NCI-H1930 (cell line): ENCODE data around the gene NFIB.

Experiments used
- DNase-seq, 2 experiments: peaks; one replicate each; lab custom pipeline; 2025; lab: John Stamatoyannopoulos, UW

Gene NFIB

GRCh38 chr9:14106699-14107098 is 207.2 kb downstream of the NFIB start:
- peak; percentile 71 to 86 for DNase-seq

DNA sequence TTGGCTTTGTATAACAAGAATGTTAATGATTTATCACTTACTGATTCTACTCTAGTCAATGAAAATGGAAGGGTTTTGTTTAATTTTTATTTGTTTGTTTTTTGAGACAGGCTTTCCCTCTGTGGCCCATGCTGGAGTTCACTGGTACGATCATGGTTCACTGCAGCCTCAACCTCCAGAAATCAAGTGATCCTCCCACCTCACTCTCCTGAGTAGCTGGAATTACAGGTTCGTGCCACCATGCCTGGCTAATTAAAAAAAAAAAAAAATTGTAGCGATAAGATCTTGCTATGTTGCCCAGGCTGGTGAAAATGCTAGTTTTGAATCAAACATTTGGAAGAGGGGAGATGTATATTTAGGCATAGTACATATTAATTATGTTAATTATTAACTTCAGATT is 209.4 kb downstream of the NFIB start:
- DNase-seq = no peak

DNA sequence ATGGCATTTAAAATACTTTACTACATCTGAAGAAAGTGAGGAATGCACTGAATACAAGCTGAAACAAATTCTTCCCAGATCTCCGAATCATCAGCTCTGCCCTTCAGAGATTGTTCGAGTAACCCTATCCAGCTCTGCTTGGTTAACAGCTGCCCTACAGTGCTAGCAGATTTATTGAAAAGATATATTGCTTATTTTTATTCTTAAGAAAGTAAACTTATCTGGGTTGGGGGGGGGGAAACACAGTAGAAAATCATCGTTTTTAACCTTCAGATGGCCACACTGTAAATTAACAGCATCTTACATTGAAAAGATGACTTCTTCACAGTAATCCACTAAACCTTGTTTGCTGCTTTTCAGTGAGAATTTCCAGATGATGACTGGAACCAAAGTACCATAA is 210.8 kb downstream of the NFIB start:
- DNase-seq = no peak

DNA sequence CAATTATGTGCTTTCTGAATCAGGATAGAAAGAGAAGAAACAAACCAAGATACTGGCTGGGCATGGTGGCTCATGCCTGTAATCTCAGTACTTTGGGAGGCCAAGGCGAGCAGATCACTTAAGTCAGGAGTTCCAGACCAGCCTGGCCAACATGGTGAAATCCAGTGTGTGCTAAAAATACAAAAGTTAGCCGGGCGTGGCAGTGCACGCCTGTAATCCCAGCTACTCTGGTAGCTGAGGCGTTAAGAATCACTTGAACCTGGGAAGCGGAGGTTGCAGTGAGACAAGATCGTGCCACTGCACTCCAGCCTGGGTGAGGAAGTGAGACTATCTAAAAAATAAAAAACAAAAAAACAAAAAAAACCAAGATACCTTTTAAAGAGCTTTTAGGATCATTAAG is 214.2 kb downstream of the NFIB start:
- no peak for DNase-seq

GRCh38 chr9:14098486-14099180 is 215.3 kb downstream of the NFIB start:
- DNase-seq = no peak

DNA sequence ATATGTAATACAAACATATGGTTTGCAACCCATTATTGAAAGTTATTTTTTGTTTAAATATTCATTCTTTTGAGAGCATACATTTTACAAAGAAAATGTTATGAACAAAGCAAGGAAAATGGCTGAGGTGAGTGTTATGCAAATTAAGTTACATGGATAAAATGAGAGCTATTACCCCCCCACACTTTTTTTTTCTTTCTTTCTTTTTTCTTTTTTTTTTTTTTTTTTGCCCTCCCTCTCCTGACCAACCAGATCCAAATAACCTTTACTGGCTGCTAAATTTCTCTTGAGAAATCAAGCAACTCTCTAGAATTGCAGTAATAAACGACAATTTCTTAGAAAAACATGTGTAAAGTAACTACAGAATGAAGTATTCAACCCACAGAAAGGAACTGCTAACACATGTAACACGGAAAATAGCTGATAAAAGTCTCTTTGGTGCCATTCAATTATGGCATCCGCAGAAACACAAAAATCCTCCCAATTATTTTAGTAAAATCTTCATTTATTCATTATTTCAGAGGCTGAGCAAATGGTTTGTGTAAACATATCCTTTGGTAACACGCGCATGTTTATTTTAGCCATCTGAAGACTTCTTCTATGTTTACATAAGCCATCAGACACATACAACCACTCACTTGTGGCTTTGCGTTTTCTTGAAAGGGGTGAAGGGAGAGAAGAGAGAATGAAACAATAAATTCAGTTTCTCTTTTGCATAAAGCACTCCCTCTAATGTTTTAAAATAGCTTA is 216.1 kb downstream of the NFIB start:
- no peak for DNase-seq

GRCh38 chr9:14097215-14097614 is 216.7 kb downstream of the NFIB start:
- DNase-seq = no peak

GRCh38 chr9:14096258-14096922 is 217.6 kb downstream of the NFIB start:
- DNase-seq = no peak

- DNase-seq = no peak
Measured at GRCh38 chr9:14095277-14095676, 218.7 kb downstream of the NFIB start.

- peak in 1 of 2 experiments; percentile 60 for DNase-seq
Measured at GRCh38 chr9:14094491-14094890, 219.4 kb downstream of the NFIB start.

DNA sequence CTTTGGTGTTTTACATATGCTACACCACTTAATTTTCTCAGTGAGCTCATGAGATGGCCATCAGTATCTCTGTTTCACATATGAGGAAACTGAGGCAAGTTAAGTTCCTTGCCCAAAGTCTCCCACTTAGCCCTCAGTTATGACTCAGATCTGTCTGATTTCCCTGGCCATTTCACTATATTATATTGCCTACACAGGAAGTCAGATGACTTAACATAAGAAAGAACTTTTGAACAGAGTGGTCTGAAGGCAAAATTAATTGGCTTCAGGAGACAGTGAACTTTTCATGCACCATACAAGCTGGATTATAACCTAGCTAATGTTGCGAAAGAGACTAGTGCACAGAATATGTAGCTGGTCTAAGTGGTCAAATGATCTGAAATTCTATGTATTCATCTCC is 221.6 kb downstream of the NFIB start:
- DNase-seq = no peak

DNA sequence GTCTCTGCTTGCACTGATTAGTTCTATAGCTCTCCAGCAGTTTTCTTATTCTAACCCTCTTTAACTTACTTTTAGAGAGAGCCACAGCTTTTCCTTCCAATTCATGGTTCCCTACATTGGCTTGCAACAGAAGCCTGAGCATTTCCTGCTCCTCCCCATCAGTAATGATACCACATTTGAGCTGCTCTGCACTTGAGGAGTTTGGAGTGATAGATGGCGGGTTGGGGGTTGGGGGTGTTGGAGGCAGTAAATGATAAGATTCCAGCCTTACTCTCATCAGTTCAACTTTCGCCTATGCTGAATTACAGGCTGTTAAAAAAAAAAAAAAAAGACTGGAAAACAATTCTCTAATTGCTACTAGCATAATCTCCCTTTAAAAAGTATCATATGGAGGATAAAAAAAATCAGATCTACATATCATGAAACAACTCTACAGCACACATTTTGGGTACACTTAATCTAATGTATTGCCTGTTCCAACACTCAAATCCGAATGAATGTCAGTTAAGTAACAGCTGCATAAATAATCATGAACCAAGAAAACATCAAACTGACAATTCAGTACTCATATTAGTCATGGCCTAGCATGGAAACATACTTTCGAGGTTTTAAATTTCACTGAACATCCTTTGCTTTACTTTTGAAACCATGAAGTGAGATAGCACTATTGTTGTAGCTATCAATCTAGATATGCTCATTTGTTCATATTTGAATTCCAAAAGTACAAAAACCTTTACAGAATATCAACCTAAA is 224.7 kb downstream of the NFIB start:
- no peak for DNase-seq

DNA sequence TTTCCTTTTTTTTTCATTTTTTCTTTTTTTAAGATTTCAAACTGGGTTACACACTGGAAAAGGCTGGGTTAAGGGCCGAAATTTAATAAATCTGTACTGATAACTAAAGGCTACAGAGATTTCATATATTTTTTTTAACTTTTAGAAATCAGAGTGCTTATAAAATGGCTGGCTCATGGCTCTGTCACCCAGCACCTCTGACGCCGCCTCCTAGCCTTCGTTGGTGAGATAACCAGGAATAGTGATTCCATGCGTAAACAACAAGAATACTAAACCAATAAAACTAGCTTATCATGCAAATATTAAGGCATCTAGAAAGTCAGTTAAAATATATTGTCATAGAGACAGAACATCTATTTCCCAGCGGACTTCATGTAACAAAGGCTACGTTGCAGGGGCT is 226.4 kb downstream of the NFIB start:
- DNase-seq = no peak

GRCh38 chr9:14086495-14086894 is 227.4 kb downstream of the NFIB start:
- no peak for DNase-seq

- no peak for DNase-seq
Measured at GRCh38 chr9:14085810-14086209, 228.1 kb downstream of the NFIB start.

DNA sequence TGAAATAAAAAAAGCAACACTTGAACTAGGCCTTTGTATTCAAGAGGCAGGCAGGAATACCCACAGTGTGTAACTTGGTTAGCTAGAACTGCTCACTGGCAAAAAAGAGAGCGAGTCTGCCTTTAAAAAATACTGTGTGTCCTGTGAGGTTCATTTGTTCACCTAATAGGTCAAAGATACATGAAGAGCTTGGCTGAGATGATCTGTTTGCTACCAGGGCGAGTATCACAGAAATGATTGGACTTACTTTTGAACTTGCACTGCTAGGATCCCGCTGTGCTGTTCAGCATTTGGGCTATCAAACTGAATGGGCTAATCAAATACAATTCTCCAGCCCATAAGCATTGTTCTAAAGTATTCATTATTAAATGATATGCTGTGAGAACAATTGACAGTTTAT is 229.1 kb downstream of the NFIB start:
- DNase-seq = no peak

DNA sequence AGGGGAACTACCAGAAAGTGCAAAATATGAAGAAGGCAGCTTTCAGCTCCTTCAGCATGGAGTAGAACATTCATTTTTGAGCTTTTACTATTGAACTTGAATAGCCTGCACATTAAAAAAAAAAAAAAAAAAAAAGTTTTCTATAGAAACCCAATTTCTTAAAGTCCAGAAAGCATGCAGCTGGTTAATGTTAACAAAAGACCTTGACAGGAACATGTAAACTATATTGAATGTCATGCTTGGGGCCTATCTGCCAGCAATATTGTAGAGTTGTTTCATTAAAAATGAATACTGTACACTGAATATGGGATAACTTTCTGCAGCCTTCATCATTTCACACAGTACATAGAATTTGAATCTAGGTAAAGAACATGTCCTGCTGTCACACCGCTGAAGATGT is 230.6 kb downstream of the NFIB start:
- no peak for DNase-seq

DNA sequence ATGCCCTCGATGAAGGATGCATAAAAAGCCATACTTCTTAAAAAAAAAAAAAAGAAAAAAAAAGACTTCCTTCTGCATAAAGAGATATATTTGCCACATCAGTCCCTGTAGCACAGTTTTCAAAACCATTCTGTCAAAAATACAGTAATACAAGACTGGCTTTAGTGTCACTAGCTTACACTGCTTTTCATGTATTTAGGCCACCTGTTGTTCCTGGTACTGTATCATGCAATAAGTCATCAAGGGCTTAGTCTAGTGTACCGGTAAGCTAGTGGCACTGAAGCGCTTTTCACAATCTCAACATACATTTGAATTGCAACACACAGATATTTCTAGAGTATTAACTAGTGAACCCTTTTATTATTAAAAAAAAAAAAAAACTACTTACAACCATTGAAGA is 231.2 kb downstream of the NFIB start:
- no peak for DNase-seq

DNA sequence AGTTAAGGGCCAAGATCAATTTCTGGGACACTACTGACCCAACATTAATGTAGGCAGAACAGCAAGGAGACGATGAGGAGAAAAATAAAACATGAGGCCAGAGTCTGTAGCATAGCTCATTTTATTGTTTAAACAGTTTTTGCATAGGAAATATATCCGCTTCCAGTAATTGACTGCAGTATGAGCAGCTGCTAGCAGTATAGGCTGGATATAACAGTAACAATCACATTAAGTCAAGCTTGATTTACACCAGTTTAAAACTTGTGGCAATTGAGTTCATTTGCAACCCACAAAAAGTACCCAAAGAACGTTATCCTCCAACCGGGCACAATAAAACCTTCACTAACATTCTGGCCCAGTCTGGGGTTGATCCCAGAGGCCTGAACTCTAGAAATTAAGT is 232.2 kb downstream of the NFIB start:
- no peak for DNase-seq

DNA sequence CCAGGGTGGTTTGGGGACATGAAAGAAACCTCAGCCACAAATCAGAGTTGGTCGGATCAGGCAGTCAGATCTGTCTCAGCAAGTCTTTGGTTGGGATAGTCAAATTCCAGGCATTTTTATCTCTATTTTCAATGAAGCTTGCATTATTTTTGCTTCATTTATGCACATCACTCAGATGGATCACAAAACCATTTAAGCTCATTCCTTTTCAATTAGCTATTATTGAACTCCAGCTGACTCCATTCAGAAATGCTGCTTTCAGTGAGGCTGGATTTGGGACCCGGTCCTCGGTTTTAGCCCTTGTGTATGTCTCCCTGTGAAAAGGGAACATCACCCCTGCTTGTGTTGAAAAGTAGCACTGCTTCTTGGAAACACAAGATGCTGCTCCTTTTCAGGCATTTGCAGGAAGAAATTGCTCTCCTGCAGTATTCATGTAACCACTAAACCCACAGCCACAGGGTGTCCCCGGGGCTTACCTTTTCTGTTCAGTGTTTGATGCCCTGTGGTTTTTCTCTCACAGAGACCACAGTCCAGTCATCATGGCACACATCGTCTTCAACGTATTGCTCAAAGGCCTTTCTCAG is 232.9 kb downstream of the NFIB start:
- no peak for DNase-seq

DNA sequence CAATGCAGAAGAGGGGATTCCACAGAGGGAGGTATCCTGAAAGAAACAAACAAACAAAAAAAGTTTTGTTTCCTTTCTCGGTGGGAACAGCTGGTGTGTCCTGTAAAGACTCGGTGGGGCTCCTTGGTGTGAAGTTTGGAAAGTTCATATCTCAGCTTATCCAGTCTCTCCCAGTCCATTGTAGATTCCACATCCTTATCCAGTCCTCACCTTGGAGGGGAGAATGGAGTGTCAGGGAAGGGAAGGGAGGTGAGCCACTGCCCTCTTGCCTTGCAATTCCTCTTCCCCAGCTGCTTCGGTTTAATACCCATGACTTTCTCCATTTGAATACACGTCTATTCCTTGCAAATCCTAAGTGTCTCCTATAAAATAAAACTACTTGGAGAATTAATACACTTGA is 234.5 kb downstream of the NFIB start:
- no peak for DNase-seq

DNA sequence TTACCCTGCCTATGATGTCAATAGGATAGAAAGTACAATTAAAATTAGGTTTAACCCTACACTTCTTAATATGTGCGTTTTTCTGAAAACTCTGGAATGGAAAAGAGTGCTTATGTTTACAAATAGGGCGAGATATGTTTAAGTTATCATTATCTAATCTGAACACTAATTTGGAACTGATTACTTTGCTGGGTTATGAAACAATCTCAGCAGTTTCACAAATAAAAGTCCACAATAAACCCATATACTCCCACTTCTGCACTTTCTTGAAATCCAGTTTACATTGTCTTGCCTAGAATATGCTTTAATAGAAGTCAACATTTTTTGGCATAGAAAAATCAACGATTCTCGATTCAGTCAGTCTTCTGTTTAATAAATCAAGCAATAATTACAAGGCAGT is 236.3 kb downstream of the NFIB start:
- DNase-seq = no peak
